AG09319 (cell line): ENCODE results near the gene TNFRSF14.

Experiments
- DNase-seq: peaks from one replicate; pipeline ENCODE4 v3.0.0-alpha.2; 2010; ENCODE audit warnings: low read depth; ENCODE audit errors: extremely low read depth
- TF ChIP-seq, protein P1 (sequence below): IDR thresholded peaks from 2 replicates; pipeline ENCODE4 v1.5.1; 2011; ENCODE audit warnings: low read depth, mild to moderate bottlenecking, inconsistent platforms, low read length, moderate library complexity

TNFRSF14 gene

DNA sequence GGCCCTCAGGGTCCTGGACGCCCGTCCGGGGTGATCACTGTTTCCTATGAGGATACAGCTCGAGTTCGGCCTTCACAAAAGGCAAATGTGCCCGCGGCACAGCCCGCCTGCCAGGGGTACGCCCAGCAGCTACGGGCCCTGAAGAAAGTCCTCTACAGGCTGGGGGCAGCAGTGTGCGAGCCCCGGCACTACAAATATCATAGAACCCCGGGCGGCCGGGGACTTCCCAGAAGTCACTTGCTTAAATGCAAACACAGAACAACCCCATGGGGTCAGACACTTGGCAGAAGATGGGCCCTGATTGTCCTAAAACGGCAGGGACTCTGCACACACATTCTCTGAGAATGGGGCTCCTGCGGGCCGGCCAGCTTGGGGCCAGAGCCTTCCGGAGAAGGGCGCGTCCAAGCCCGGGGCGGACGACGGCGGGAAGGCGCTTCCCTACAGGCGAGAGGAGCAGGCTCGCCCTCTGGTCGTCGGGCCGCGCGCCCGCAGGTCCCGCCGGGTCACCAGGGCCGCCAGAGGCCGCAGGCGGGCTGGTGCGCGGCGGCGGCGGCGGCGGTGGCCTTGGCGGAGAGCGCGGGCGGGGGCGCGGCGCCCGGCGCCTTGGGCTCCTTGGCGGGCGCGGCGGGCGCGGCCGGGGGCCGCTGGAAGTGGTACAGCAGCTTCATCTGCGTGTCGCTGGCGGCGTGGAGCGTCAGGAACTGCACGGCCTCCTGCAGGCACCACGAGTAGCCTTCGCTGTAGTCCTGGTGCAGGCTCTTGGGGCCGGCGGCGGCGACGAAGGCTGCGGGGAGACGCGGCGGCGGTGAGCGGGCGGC lies 27.0 kb upstream of the TNFRSF14 start:
- DNase-seq, result no peak
- TF ChIP-seq, protein P1, sequence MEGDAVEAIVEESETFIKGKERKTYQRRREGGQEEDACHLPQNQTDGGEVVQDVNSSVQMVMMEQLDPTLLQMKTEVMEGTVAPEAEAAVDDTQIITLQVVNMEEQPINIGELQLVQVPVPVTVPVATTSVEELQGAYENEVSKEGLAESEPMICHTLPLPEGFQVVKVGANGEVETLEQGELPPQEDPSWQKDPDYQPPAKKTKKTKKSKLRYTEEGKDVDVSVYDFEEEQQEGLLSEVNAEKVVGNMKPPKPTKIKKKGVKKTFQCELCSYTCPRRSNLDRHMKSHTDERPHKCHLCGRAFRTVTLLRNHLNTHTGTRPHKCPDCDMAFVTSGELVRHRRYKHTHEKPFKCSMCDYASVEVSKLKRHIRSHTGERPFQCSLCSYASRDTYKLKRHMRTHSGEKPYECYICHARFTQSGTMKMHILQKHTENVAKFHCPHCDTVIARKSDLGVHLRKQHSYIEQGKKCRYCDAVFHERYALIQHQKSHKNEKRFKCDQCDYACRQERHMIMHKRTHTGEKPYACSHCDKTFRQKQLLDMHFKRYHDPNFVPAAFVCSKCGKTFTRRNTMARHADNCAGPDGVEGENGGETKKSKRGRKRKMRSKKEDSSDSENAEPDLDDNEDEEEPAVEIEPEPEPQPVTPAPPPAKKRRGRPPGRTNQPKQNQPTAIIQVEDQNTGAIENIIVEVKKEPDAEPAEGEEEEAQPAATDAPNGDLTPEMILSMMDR, result no peak

DNA sequence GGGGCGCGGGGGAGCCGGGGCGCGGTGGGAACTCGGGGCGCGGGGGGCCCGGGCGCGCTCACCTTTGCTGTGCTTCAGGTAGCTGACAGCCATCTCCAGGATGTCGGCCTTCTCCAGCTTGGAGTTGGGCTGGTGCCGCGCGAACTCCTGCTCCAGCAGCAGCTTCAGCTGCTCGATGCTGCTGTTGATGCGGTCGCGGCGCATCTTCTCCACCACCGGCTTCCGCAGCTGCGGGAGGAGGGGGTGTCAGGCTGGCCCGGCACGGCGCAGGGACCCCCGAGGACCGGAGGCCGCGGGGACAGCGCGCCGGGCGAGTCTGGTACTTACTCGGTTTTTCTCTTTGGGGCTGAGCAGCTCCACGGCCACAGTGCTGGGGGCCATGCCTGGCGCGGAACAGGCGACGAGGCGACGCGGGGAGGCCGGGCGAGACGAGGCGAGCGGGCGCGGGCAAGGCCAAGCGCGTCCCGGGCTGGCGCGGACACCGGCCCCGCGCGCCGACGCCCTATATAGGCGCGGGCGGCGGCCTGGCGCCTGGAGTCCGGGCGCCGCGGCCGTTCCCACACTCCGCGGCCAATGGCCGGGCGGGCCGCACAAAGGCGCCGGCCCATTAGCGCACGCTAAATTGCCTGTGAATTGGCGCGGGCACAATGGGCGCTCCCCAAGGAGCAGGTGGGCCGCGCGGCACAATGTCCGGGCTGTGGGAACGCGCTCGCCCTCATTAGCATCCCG lies 26.2 kb upstream of the TNFRSF14 start, which contains the start of gene HES5:
TSS of gene HES5 (minus strand) at position 480 of the 729 bp plus-strand sequence. CDS start at position 381, 99 bp downstream.
- TF ChIP-seq, protein P1, result no peak
- no peak for DNase-seq

DNA sequence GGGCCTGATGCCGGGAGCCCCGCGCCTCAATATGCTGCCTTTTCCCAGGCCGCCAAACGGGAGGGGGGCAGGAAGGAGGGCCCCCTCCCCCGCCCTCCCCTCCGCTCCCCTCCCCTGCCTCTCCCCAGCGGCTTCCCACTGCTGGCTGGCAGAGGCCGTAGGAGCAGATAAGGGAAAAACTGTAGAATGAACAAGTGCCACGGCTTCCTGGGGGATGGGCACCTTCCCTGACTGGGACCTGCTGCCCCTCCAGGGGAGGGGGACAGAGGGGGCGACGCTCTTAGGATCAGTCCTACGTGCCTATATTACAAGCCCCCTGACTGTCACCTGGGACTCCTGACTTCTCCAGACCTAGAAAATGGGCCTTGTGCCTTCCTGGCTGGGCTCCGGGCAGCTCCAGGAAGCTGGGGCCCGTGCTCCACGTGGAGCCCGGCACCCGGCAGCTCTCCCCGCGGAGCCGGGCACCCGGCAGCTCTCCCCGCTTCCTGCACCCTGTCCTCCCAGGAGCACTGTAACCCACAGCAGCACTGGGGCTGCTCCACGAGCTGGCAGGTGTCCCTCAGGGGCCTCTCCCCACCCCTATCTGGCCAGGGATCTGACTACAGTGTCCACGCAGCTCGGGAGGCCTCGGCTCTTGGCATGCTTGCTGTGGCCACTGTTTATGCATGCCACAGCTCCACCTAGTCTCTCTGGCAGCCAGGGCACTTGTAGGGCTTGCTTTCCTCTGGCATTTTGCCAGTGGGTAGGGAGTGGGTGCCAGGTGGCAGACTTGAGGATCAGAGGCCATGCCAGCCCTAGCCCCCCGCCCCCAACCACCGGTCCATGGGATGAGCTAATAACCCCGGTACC lies 25.4 kb upstream of the TNFRSF14 start:
- DNase-seq, result no peak

GRCh38 chr1:2532485-2533160 lies 23.5 kb upstream of the TNFRSF14 start:
- TF ChIP-seq, protein P1, result no peak
- no peak for DNase-seq

More for the DNA sequence above, 25.4 kb upstream of the TNFRSF14 start:
- TF ChIP-seq, protein P1, result no peak

DNA sequence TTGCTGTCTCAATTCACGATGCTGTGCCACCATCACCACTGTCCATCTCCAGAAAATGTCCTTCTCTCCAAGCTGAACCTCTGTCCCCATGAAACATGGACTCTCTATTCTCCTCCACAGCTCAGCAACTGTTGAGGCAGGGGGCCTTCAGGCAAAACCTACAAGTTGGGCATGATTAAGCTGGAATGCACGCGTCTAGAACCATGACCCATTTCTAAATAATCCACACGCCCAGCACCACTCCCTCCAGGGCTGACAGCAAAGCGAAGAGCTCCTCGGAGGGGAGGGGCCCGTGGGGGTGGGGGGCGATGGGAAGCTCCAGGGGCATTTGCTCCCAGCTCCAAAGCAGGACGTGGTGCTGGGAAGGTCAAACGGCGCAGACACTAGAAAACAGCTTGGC lies 22.8 kb upstream of the TNFRSF14 start:
- DNase-seq, result no peak
- TF ChIP-seq, protein P1, result no peak

- TF ChIP-seq, protein P1, result no peak
- no peak for DNase-seq
Observed at GRCh38 chr1:2534315-2534686, 21.9 kb upstream of the TNFRSF14 start.
